Left lung (tissue), 10 donors: ENCODE measurements around the gene GNAS-AS1. TPM values are rescaled to one million over a fixed set of nuclear protein-coding genes. Genes with fewer than 3 reads are reported as not detected.

Source experiments
- ATAC-seq: fragments of 200-7000 bp; cut with Tn5 transposase; one replicate; pipeline ENCODE4 v1.9.1; 2020; ENCODE audit warnings: moderate library complexity
- DNase-seq, 4 donors: peaks; one replicate each; pipeline ENCODE4 v3.0.0-alpha.2; 2013 to 2020
- H3K27ac ChIP-seq, 2 donors: fragments of 200-600 bp; sonication (generic) in 1 of 2; one replicate each; pipeline versions ENCODE4 v1.5.0 to v1.8.0; 2020 to 2021
- H3K27me3 ChIP-seq, 2 donors: fragments of 200-600 bp; sonication (generic) in 1 of 2; one replicate each; pipeline versions ENCODE4 v1.5.0 to v1.8.0; 2020 to 2021
- H3K36me3 ChIP-seq, 2 donors: fragments of 200-600 bp; sonication (generic) in 1 of 2; one replicate each; pipeline versions ENCODE4 v1.5.0 to v1.8.0; 2020 to 2021
- H3K4me1 ChIP-seq, 2 donors: fragments of 200-600 bp; one replicate each; pipeline ENCODE4 v1.8.0; 2021
- H3K4me3 ChIP-seq, 2 donors: fragments of 200-600 bp; sonication (generic) in 1 of 2; one replicate each; pipeline versions ENCODE4 v1.5.0 to v1.8.0; 2020 to 2021; ENCODE audit warnings: mild to moderate bottlenecking in 1 of 2
- H3K9me3 ChIP-seq, 2 donors: fragments of 200-600 bp; sonication (generic) in 1 of 2; one replicate each; pipeline versions ENCODE4 v1.5.0 to v1.8.0; 2020 to 2021
- CTCF ChIP-seq, 2 donors: fragments of 200-600 bp; sonication (generic) in 1 of 2; IDR thresholded peaks; one replicate each; pipeline versions ENCODE4 v1.5.0 to v1.8.0; 2021; ENCODE audit warnings: antibody characterized with exemption in 2 of 2
- intact Hi-C, 2 donors: fragments of 100-400 bp; cut with DNase I; formaldehyde crosslinking; loops; one replicate each; pipeline versions ENCODE4 v1.11.2 to v1.14.2; 2022
- polyA plus RNA-seq, 6 donors: library from polyadenylated mRNA; unstranded; fragments of 120-200 nt; gene quantifications; one replicate each; pipeline ENCODE4 v1.2.1, GENCODE V29; 2013; ENCODE audit not compliant: insufficient read length in 6 of 6
- total RNA-seq, 2 donors: library from RNA; stranded (reverse); fragmentation: NEBNext Ultra II Directional; extraction: Animal tissue kit (Norgen Biotek cat#: 25700); gene quantifications; one replicate each; pipeline ENCODE4 v1.2.1, GENCODE V29; 2021
- donor health status: DM: no; HTN: yes; CAD: no.
- donor health status: DM: no; HTN: no; CAD: no.

GNAS-AS1 gene
- total and polyA plus RNA-seq, 8 donors, result 0.15 to 1.5 (median 1.1) TPM

GRCh38 chr20:58882704-58883089 lies 32.0 kb upstream of the GNAS-AS1 start:
- DNase-seq (no peak), ATAC-seq (no peak)
- Histone ChIP-seq H3K4me1 (no peaks in the 10 kb centered on the region), H3K36me3 (no peaks in the 10 kb centered on the region), H3K4me3 (no peak overlapping the region), H3K9me3 (no peaks in the 10 kb centered on the region), H3K27me3 (no peaks in the 10 kb centered on the region), H3K27ac (no peak overlapping the region)
- intact Hi-C loops, result no loop called here
- no peak for TF ChIP-seq CTCF (IDR thresholded peaks at IDR 0.05)

GRCh38 chr20:58880994-58881752 lies 30.5 kb upstream of the GNAS-AS1 start:
- TF ChIP-seq CTCF (IDR thresholded peaks at IDR 0.05), result no peak
- Histone ChIP-seq H3K4me1 (no peaks in the 10 kb centered on the region), H3K4me3 (no peak overlapping the region), H3K27ac (no peak overlapping the region), H3K36me3 (no peaks in the 10 kb centered on the region), H3K27me3 (no peaks in the 10 kb centered on the region), H3K9me3 (no peaks in the 10 kb centered on the region)
- DNase-seq (no peak), ATAC-seq (no peak)
- intact Hi-C loops, result no loop called here

GRCh38 chr20:58880441-58880840 lies 29.7 kb upstream of the GNAS-AS1 start:
- no peaks in the 10 kb centered on the region for H3K4me1 ChIP-seq
- H3K27ac ChIP-seq, result no peak overlapping the region
- no peak for TF ChIP-seq CTCF (IDR thresholded peaks at IDR 0.05)
- H3K27me3 ChIP-seq, result no peaks in the 10 kb centered on the region
- intact Hi-C loops, result no loop called here
- DNase-seq (no peak), ATAC-seq (no peak)
- H3K4me3 ChIP-seq, result no peak overlapping the region
- H3K36me3 ChIP-seq, result no peaks in the 10 kb centered on the region
- H3K9me3 ChIP-seq, result no peaks in the 10 kb centered on the region

- intact Hi-C loops, result no loop called here
- H3K27ac ChIP-seq, result no peak overlapping the region
- H3K36me3 ChIP-seq, result no peaks in the 10 kb centered on the region
- no peak for DNase-seq
- no peak for ATAC-seq
- no peaks in the 10 kb centered on the region for H3K4me1 ChIP-seq
- H3K9me3 ChIP-seq, result no peaks in the 10 kb centered on the region
- H3K27me3 ChIP-seq, result no peaks in the 10 kb centered on the region
- no peak for TF ChIP-seq CTCF (IDR thresholded peaks at IDR 0.05)
- no peak overlapping the region for H3K4me3 ChIP-seq
These were observed 27.7 kb upstream of the GNAS-AS1 start for GRCh38 chr20:58878399-58878798.

GRCh38 chr20:58877976-58878360 lies 27.3 kb upstream of the GNAS-AS1 start:
- no peaks in the 10 kb centered on the region for H3K9me3 ChIP-seq
- no peak overlapping the region for H3K4me3 ChIP-seq
- H3K27ac ChIP-seq, result no peak overlapping the region
- H3K27me3 ChIP-seq, result no peaks in the 10 kb centered on the region
- intact Hi-C loops, result no loop called here
- no peaks in the 10 kb centered on the region for H3K4me1 ChIP-seq
- TF ChIP-seq CTCF (IDR thresholded peaks at IDR 0.05), result no peak
- H3K36me3 ChIP-seq, result no peaks in the 10 kb centered on the region
- DNase-seq (no peak), ATAC-seq (no peak)
